ENCODE data around the gene ARHGAP25.

GRCh38 chr2:68827666-68828065 is 93.1 kb downstream of the ARHGAP25 start:
- no peak for TF ChIP-seq CTCF (IDR thresholded peaks at IDR 0.05)
- TF ChIP-seq POLR2A (IDR thresholded peaks at IDR 0.05), result no peak

Measured in body of pancreas (tissue), 4 donors.